Stimulated activated CD8-positive, alpha-beta memory T cell treated with anti-CD3 and anti-CD28 coated beads, Interleukin-4, amount 100 ng/mL, for 1 hour (primary cell): ENCODE results near the gene ATP1A4.
"Not testable (repeated sequence)": the region's sequence is repeated elsewhere in the genome, so short reads cannot be mapped to it uniquely, and the experiment has no call there.

Experiments
- DNase-seq, 2 donors: peaks; one replicate each; pipeline ENCODE4 v3.0.0-alpha.2; 2020; ENCODE audit warnings: low read depth in 2 of 2, low spot score in 1 of 2

The ATP1A4 gene

DNA sequence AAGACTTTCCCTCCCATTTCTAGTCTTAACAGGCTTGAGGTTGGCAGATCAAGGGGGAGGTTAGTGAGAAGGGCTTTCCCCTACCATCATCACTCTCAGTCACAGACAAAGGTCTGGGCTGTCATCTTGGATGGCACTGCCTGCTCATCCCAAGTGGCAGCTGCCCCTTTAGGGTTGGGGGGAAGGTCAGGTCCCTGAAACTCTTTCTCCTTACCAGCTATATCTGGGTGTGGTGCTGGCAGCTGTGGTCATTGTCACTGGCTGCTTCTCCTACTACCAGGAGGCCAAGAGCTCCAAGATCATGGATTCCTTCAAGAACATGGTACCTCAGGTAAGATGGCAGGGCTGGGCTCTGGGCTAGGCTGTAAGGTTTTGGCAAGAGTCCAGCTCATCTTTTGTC, 27.7 kb upstream of the ATP1A4 start:
- DNase-seq = no peak

DNA sequence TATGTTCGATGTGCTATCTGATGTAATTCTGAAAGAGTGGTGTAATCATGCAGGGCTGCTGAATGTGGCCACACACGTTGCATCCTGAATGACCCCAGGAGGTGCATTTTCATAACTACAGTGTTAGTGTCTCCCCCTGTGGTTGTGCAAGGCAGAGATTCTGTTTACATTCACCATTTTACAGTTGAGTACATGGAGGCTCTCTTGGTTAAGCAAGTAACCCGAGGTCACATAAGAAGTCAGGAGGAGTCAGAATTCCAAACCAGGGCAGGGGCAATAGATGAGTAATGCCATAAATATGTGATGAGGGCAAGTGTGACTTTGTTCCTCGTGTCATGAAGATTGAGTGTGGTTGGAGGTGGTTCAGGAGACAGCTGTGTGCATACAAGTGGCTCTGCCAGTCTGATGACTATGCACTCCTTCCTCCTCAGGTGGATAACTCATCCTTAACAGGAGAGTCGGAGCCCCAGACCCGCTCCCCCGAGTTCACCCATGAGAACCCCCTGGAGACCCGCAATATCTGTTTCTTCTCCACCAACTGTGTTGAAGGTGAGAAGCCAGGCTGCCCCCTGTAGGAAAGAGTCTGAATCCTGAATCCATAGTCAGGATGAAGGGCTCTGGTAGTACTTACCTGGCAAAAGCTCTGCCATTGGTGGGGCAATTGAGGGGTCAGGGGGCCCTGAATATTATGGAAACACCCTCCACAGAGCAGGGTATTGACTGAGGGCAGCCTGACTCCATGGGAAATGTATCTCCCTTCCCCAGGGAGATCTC, 26.5 kb upstream of the ATP1A4 start:
- no peak for DNase-seq

- DNase-seq = no peak
These were observed 25.7 kb upstream of the ATP1A4 start for GRCh38 chr1:160125746-160126145.

- DNase-seq = not testable (repeated sequence)
These were observed 25.1 kb upstream of the ATP1A4 start for GRCh38 chr1:160126342-160126741.

- DNase-seq = no peak
These were observed 24.0 kb upstream of the ATP1A4 start for GRCh38 chr1:160127381-160127780.

DNA sequence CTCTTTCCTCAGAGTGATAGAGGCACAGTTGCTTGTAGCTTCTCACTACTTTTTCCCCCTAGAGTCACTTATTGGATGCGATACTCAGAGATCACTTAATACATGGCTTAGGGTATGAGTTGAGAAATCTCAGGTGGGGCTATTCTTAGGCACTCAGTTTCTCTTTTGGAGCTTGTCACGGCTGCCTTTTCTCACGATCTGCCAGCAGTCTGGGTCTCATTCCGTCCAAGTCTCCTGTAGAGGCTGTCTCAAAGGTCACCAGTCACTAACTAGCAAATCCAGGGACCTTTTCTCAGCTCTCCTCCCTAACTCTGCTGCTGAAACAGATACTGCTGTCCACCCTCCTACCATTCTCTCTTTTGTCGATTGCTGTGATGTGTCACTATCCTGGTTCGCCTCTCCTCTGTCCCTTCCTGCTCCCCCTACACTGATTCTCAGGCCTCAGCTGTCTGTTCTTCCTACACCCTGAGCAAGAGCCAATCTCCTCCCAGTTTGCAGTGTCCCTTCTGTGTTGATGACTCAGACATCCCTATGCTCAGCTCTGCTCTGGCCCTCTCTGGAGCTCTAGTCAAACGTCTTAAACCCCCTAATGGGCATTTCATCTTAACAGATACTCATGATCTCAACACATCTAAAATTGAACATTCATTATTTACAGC, 23.4 kb upstream of the ATP1A4 start:
- DNase-seq = no peak

DNA sequence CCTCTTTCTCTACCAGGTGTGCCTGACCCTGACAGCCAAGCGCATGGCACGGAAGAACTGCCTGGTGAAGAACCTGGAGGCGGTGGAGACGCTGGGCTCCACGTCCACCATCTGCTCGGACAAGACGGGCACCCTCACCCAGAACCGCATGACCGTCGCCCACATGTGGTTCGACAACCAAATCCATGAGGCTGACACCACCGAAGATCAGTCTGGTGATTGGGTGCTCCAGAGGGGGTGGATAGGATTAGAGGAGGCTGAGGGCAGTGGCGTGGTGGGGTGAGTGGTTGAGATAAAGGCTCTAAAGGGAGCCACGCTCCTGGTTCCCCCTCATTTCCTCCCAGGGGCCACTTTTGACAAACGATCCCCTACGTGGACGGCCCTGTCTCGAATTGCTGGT, 22.8 kb upstream of the ATP1A4 start:
- DNase-seq = no peak

DNA sequence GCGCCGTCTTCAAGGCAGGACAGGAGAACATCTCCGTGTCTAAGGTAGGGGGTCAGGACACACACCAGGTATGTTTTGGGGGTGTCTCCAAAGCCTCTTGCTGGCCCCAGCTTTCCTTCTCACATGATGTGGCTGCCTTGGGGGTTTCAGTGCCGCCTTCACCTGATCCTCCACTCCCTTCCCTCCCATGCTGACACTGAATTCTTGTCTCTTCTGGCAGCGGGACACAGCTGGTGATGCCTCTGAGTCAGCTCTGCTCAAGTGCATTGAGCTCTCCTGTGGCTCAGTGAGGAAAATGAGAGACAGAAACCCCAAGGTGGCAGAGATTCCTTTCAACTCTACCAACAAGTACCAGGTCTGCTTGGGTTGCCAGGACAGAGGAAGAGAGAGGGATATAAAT, 22.4 kb upstream of the ATP1A4 start:
- no peak for DNase-seq

DNA sequence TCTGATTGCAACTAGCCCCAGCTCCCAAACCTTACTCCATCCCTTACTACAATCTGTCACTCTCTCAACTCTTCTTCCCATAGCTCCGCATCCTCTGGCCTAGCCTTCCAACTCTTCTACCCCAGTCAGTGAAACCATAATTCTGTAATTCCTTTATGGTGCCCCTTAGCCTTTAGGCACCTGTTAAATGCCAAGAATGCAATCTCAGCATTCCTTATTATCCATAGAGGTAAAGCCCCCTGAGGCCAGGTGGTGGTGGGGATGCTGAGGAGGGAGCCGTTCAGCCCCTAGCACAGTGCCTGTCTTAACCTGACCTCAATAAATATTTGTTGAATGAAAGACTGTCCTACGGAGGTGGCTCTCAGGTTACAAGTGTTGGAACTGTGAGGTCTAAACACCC, 21.8 kb upstream of the ATP1A4 start:
- DNase-seq = no peak

- no peak for DNase-seq
These were observed 21.4 kb upstream of the ATP1A4 start for GRCh38 chr1:160129966-160130365.

GRCh38 chr1:160130486-160130885, 20.9 kb upstream of the ATP1A4 start:
- DNase-seq = no peak

DNA sequence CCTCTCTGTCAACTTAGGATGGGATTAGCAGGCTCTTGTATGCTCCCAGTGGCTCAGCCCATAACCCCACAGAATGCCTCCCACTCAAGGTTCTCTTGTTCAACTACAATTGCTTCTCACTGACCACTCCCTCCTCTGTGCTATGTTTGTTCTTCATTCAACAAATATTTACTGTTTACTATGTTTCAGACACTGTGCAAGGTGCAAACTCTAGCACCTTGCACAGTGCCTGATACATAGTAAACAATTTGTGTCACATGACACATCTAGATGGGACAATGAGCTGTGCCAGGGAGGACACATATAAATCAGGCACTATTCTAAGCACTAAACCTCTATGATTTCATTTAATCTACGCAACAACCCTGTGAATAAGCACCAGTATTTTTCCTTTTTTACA, 20.5 kb upstream of the ATP1A4 start:
- no peak for DNase-seq

DNA sequence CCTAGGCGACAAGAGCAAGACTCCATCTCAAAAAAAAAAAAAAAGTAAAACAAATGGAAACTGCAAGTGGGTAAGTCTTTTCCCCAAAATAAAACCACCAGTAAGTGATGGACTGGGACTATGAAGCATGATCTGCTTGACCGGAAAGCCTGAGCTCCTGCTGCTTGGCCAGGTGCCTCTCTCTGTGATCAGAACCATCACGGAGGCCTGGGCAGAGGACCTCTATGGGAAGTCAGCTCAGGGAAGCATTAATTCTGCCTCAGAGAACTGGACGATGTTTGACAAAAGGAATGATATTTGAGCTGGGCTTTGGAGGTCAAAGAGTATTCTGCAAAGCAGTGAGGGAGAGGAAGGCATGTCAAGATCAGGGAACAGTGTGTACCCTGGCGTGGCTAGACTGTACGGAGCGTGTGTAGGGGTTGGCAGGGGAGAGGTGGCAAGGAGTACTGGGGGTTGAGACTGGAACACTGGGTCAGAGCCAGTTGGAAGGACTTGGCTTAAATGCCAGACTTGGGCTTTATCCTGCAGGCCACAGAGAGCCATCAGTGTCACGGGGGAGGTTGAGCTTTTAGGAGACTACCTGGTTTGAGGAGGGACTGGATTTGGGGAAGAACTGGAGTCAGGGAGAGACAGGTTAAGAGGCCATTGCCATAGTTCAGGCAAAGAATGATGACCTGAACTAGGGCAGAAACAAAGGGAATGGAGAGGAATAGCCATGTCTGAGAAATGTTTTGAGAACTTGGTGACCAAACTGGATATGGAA, 19.4 kb upstream of the ATP1A4 start:
- no peak for DNase-seq

GRCh38 chr1:160133990-160134770, 17.2 kb upstream of the ATP1A4 start:
- no peak for DNase-seq

DNA sequence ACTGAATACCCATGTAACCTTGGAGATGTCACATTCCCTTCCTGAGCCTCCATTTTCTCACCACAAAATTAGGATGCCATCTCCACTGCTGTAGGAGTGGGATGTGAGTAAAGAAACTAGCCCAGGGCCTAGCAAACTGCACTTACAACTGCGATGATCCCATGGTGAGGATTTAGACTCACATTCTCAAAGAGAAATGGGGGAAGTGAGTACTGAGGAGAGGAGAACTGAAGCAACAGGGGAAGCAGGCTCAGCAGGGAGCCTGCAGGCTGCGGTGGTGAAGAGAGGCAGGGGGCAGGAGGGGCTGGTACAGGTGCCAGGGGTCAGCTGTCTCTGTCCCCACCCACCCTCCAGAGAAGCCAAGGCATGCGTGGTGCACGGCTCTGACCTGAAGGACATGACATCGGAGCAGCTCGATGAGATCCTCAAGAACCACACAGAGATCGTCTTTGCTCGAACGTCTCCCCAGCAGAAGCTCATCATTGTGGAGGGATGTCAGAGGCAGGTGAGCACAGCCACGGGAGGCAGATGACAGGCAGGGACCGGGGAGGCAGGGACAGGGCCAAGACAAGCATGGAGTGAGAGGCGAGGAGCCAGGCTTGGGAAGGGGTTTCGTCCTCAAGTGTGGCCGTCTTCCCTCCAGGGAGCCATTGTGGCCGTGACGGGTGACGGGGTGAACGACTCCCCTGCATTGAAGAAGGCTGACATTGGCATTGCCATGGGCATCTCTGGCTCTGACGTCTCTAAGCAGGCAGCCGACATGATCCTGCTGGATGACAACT, 16.4 kb upstream of the ATP1A4 start:
- no peak for DNase-seq

DNA sequence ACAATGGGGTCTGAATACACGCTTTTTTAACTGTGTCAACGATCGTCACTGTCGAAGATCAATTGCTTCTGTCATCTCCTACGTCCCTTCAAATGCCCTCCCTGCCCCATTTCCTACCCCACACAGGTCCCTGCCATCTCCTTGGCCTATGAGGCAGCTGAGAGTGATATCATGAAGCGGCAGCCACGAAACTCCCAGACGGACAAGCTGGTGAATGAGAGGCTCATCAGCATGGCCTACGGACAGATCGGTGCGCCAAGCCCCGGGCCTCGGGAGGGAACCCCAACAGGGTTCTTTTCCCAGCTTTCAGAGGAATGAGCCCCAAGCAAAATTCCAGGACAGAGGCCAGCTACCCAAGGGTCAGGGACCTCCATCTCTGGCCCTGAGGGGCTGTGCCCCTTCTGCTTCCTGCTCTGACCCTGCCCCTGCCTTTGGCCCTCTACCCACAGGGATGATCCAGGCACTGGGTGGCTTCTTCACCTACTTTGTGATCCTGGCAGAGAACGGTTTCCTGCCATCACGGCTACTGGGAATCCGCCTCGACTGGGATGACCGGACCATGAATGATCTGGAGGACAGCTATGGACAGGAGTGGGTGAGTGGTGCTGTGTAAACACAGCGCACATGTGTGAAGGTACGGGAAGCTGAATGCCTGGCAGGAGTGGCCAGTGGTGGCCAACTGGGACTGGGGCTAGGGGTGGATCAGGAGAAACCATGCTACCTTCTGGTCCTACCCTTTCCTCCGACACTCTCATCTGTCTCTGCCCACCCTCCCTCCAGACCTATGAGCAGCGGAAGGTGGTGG, 15.1 kb upstream of the ATP1A4 start:
- DNase-seq = no peak

GRCh38 chr1:160136926-160137200, 14.5 kb upstream of the ATP1A4 start:
- DNase-seq = no peak

DNA sequence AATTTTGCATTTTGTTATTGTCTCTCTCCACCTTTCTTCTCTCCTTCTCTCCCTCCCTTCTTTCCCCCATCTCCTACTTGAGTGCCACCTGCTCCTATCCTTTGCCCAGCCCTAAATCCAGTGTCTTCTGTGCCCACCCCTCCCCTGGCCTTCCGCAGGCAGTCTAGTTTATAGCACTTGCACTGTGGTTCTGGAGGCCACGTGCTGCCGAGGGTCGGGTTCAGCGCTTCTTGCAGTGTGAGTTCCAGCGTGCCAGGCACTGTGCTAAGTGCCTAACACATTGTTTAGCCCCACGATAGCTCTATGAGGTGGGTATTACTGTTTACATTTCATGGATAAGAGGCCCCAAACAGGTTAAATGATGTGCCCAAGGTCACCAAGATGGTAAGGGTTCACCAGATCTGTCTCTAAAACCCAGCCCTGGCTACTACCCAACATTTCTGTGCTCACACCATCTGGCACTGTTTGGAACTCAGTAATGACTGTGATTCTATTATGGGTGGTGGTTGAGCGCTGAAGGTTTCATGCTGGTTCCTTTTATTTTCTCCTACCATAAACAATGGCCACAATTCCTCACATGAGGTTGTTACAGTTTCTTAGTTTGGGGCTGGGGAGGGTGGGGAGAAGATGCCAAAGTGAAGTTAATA, 14.1 kb upstream of the ATP1A4 start:
- DNase-seq = no peak

GRCh38 chr1:160139840-160140239, 11.6 kb upstream of the ATP1A4 start:
- no peak for DNase-seq

DNA sequence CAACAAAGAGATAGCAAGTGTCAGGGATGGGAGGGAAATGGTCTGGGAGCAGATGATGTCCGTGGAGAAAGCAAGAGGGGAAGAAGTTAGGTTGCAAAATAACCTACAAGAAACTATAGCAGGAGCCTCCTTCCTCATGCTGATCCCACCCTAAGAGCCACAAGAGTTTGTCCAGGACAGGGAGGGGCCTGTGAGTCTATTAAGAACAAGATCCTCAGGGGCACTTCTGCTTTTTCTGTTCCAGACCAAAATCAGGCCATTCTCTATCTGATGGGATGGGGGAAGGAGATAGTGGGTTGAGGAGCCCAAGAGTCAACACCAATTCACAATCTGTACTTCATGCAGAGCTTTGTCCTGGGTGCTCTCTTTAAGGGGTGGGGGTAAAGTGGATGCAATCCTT, 7.7 kb upstream of the ATP1A4 start:
- DNase-seq = no peak
